Right lobe of liver (tissue), 4 donors: ENCODE data around the gene CTNND2.

ENCODE experiments used
- POLR2A ChIP-seq: fragments of 450-650 bp; IDR thresholded peaks from one replicate; pipeline ENCODE4 v1.6.1; 2017; ENCODE audit warnings: antibody characterized with exemption, mild to moderate bottlenecking
- TF ChIP-seq, protein P1 (sequence below), 4 donors: fragments of 200-600 bp in 3 of 4; fragments of 450-650 bp in 1 of 4; IDR thresholded peaks; one replicate each; pipeline versions ENCODE4 v1.5.1 to v1.8.0; 2016 to 2022; ENCODE audit warnings: antibody characterized with exemption in 4 of 4, mild to moderate bottlenecking in 2 of 4
- donor health status: DM: no; HTN: no; CAD: no.
- donor health status: DM: no; HTN: no; CAD: no.
- donor health status: DM: no; HTN: yes; CAD: no.

DNA sequence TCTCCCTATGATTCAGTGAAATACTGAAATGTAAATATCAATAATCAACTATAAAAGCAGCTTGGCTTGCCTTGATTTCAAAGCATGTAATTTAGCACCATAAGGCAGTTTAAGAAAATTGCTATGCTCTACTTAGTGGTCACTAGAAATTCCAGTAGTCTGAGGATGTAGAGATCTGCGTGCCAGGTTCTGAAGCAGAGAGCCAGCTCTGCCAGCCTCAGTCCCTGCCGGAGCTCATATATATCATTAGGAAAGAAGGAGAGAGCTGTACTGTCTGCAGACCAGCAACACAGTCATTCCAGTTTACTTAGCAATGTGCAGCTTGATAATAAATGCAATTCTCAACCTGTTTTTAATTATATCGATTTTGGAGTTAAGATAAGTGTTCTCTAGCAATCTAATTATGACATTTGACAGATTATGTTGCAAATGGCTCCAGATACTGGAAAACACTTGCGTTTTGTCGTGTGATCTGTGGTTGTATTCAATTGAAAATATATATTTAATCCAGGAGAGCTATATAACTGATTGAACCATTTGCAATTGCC is 540.5 kb downstream of the CTNND2 start:
- TF ChIP-seq, protein P1, sequence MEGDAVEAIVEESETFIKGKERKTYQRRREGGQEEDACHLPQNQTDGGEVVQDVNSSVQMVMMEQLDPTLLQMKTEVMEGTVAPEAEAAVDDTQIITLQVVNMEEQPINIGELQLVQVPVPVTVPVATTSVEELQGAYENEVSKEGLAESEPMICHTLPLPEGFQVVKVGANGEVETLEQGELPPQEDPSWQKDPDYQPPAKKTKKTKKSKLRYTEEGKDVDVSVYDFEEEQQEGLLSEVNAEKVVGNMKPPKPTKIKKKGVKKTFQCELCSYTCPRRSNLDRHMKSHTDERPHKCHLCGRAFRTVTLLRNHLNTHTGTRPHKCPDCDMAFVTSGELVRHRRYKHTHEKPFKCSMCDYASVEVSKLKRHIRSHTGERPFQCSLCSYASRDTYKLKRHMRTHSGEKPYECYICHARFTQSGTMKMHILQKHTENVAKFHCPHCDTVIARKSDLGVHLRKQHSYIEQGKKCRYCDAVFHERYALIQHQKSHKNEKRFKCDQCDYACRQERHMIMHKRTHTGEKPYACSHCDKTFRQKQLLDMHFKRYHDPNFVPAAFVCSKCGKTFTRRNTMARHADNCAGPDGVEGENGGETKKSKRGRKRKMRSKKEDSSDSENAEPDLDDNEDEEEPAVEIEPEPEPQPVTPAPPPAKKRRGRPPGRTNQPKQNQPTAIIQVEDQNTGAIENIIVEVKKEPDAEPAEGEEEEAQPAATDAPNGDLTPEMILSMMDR (IDR thresholded peaks at IDR 0.05): no peak
- TF ChIP-seq POLR2A: no peak
